Activated naive CD4-positive, alpha-beta T cell treated with anti-CD3 and anti-CD28 coated beads, Interleukin-2, amount 10 ng/mL, durations not matched to agents 5 hours and 36 hours (primary cell): ENCODE measurements around the gene IFIT1. TPM values are rescaled to one million over a fixed set of nuclear protein-coding genes. Genes with fewer than 3 reads are reported as not detected.

Source experiments
- total RNA-seq, 2 experiments: library from RNA; stranded (reverse); gene quantifications; one replicate each; pipeline ENCODE4 v1.2.3, GENCODE V29; 2021

The IFIT1 gene
- total RNA-seq: 1 to 10 TPM; 2.8 to 2.9 TPM

DNA sequence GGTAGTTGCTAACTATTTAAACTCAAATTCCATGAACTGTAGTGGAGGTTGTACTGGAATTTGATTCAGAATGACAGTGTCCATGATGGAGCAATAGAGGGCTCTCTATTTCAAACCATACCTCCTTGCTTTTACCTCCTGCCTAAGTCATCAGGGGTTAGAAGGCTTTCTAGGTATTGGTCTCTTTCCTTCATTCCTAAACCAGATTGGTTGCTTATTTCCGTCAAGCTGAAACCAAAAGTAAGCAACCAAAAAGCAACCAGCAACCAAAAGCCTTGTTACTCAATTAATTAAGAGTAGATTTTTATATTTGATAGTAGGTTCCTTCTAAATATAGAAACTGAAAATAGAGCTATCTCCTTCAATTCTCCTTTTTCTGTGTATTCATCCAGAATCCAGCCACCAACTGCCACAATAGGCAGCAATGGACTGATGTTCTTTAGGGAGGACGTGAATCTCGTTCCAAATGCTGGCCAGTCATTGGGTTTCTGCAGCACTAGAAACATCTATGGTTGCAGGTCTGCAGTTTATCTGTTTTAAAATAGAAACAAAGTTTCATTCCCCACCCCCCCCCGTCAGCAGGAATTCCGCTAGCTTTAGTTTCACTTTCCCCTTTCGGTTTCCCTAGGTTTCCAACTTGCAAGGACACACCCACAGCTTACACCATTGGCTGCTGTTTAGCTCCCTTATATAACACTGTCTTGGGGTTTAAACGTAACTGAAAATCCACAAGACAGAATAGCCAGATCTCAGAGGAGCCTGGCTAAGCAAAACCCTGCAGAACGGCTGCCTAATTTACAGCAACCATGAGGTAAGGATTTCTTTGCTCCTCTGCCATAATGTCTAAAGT is at the start of gene IFIT1:
IFIT1 (plus strand) TSS at position 717 of the 850 bp plus-strand sequence; CDS start at position 807, 90 bp downstream.

GRCh38 chr10:89377705-89378637 is 14.5 kb upstream of the IFIT1 start, which contains the start of gene IFIT1B:
TSS of gene IFIT1B (plus strand) at chr10:89378056. CDS start at chr10:89378136, 80 bp downstream.

DNA sequence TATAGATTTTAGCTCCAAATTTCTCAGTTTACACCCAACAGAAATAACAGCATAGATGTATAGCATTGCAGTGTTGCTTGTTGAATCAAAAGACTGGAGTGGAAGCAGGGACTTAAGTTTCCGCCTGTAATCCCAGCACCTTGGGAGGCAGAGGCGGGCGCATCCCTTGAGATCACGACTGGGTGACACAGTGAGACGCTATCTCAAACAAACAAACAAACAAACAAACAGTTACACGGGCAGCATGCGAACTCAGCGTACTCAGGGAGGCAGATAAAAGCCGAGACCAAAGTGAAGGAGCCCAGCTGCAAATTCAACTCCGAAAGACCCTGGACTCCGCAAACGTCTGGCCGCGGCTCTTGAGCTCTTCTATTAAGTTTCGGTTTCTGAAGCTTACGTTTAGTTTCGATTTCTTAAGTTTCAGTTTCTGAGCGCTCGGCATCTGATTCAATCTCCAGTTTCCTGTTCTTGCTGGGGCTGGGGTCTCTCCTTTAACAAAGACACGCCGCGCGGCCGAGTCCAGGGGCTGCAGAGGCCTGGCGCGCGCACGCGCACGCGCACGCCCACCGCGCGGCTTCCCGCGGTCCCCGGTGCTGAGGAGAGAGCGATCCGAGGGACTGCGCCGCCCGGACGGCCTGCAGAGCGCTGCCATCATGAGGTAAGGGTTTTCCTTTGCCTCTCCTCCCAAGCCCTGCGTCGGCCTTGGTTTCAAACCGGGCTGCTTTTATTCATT is 21.9 kb downstream of the IFIT1 start, which contains the start of gene IFIT5:
IFIT5 (plus strand) TSS at position 423 of the 733 bp plus-strand sequence; CDS start at position 654, 231 bp downstream.

Other genes starting within 250 kb of the IFIT1 start
- gene CH25H, start 185.3 kb upstream of the IFIT1 start, total RNA-seq: not detected
- gene LIPA, start 140.8 kb upstream of the IFIT1 start, total RNA-seq: 10 to 100 TPM; 28.9 to 29.2 TPM
- gene IFIT2, start 90.6 kb upstream of the IFIT1 start, total RNA-seq: 1 to 10 TPM; 3.9 to 4.3 TPM
- 1 to 10 TPM; 3.1 to 3.6 TPM for gene IFIT3, start 64.6 kb upstream of the IFIT1 start, total RNA-seq
- gene IFIT1B, start 14.6 kb upstream of the IFIT1 start, total RNA-seq: not detected
- gene IFIT5, start 21.9 kb downstream of the IFIT1 start, total RNA-seq: 10 to 100 TPM; 16.2 to 17.0 TPM
- gene SLC16A12, start 143.0 kb downstream of the IFIT1 start, total RNA-seq: not detected